NCI-H524 treated with DMSO at 0.1 percent for 48 hours (cell line): ENCODE results near the gene FLT3.
"Not testable (repeated sequence)": the region's sequence is repeated elsewhere in the genome, so short reads cannot be mapped to it uniquely, and the experiment has no call there.

ENCODE experiments used
- DNase-seq: peaks from one replicate; lab custom pipeline; 2025; lab: John Stamatoyannopoulos, UW

FLT3 gene

DNA sequence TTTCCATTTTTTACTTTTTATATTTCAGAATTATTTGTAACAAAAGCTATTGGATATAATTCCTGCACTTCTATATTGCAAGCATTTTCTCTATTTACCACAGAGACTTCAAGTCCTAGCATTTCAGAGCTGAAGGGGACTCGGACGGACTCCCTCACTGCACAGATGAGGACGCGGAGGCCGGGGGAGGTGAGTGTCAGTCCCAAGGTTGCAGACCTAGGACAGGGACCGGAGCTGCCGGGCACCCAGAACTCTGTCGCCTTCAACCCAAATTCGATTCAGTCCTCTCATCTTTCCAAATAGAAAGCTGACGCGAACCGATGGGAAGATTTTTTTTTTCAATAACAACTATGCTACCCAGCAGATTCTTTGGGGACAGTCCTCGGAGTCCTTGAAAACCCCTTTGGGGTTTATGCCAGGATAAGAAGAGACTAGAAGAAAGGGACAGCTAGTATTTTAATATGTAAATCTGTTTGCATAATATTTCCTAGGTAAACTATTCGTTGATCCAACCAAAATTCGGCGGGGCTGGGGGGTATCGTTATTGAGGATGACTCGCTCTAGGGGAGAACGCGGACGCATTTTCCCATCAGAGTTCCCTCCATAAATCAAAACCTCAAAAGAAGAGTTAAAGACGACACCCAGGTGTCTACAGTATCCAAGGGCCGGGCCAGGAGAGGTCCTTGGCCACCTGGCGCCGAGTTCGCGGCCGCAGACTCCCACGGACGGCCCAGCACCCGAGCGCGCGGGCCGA lies 803 bp downstream of the FLT3 start:
- DNase-seq: no peak

DNA sequence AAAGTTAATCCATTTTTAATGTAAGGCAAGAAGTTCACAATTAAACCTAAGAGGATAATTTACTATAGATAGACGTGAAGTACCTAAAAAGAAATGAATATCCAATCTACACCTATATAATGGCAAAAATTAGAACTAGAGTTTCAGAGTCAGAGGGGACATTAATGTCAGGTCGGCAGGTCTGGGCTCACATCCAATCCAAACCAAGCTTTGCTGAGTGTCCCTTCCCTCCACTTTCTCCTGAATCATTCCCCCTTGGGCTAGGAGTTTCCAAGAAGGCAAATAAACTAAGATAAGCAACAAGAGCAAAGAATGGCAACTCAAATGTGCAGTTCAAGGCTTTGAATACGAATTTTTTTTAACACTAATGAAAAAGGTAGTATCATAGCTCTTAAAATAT lies 2.9 kb downstream of the FLT3 start:
- DNase-seq: no peak

GRCh38 chr13:28094306-28094705 lies 6.1 kb downstream of the FLT3 start:
- DNase-seq: no peak

- no peak for DNase-seq
Observed at GRCh38 chr13:28093881-28094280, 6.5 kb downstream of the FLT3 start.

DNA sequence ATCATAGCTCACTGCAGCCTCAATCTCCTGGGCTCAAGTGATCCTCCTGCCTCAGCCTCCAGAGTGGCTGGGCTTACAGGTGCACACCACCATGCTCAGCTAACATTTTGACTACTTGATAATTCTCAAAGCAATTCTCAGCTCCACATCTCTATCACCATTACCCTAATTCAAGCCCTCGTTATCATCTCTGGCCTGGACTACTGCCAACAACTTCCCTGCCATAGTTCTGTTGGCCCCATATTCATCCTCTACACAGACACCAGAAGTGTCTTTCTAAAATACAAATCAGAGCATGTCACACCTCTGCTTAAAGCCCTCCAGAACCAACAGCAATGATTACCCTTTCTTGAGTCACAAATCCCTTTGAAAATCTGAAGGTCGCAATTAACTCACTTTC lies 7.9 kb downstream of the FLT3 start:
- no peak for DNase-seq

DNA sequence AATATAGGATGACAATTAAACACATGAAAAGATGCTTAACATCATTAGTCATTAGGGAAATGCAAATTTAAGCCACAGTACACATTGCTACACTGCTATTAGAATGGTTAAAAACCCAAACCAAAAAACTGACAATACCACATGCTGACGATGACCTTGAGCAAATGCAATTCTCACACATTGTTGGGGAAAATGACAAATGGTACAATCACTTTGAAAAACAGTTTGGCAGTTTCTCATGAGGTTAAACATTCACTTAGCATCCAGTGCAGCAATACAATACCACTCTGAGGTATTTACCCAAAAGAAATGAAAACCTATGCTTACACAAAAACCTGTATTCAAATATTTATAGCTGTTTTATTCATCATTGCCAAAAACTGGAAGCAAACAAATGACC lies 11.3 kb downstream of the FLT3 start:
- no peak for DNase-seq

GRCh38 chr13:28077820-28078219 lies 22.6 kb downstream of the FLT3 start:
- DNase-seq: not testable (repeated sequence)

GRCh38 chr13:28077231-28077630 lies 23.1 kb downstream of the FLT3 start:
- no peak for DNase-seq

DNA sequence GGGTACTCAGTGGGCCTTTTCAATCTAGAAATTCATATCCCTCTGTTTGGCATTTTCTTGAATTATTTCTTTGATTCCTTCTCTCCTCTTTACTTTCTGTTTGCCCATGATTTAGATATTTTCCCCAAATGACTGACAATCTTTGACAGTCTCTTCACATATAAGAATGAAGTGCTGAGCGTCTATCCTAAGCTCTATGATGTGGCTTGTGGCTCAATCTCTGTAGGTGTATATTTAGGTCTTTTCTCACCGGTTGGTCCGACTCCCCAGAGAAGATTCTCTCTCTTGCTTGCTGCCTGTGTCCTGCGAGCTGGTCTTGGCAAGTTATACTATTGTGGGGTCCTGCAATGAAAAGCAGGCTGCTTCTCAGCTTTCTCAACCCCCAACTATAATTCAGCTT lies 29.0 kb downstream of the FLT3 start:
- no peak for DNase-seq

DNA sequence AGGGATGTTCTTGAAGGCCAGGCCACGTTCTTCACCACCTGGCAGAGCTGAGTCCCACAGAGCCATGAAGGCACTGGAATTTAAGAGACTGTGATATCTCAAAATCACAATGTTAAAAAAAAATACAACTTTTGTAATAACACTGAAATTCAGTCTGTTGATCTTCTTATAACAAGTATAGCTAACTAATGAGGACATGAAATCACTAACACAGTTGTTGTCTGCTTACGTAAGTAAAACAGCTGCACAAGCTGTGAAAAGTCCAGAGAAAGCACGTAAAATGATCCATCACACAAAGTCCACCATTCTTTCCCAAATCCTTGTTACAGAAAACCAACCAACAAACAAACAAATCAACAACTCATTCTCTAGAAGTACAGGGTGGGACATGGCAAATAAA lies 32.9 kb downstream of the FLT3 start:
- DNase-seq: no peak

DNA sequence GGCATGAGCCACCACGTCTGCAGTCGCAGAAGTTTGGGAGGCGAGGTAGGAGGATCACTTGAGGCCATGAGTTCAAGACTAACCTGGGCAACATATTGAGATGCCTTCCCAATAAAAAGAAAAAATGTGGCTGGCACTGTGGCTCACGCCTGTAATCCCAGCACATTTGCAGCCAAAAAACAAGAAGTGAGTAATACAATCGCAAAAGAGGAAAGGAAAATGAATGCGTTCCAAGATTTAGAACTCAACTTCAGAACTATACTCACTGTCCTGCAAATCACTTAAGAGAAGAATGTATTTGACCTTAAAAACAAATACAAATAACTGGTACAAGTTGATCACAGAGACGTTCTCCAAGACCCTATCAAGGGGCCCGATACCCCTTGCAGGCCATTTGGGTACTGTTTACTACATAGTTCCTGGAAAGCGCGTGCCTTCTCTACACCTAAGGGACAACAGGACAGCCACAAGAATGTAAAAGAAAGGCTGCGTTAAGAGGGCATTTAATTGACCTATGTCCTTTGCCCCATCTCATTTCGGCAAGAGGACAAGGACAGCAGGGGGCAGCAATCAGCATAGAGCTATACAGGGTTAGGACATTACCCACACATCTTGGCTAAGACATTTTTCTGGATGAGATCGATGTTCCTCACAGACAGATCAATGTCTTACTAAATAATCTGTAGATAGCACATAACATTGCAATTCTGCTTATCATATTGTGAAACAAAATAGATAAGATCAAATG lies 41.3 kb downstream of the FLT3 start:
- DNase-seq: peak; percentile 10

DNA sequence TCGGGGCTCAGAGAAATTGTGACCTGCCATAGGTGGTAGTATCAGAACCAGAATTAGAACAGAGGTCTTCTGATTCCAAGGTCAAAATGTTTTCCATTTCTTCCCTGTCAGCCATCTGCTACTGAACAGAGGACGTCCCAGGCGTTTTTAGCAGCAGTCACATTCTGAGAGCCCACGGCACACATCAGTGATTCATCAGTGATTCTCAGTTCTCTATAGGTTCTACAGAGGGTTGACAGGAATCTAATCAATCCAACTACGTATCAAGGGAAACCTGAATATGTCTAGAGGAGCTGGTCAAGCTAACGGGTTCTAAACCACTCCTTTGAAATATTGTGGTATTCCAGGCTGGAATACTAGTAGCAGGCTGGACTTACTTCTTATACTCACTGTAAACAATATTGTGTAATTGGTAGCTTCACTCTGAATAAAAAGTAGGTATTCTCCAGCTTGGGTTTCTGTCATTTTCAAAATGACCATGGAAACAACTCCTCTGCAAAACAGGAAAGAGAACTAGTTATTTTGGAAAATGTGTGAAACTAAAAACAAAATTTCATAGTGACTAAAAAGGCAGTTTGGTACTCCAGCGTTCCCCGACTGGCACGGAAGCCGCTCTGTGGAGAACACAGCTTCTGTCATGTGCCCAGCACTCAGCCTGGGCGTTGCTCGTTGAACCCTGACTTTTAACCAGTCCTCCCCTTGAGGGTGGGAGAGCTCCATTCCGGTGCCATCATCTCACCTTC lies 43.2 kb downstream of the FLT3 start:
- no peak for DNase-seq

GRCh38 chr13:28056426-28056825 lies 44.0 kb downstream of the FLT3 start:
- no peak for DNase-seq

DNA sequence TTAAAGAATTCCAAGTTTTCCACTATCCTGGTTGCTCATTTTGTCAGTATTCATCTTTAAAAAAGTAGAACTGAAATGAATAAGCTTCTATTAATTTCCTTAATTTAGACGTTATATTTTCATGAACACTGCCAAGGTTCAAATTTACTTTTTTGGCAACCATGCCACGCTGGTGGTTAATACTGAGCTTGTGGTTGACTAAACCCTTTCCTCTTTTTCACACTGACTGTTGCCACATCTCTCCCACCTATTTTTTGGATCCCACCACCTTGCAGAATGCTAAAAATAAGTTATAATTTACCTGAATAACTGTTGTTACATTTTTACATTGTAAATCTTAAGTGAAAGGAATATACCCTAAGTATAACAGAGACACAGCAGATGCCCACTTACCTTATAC lies 45.0 kb downstream of the FLT3 start:
- DNase-seq: no peak

DNA sequence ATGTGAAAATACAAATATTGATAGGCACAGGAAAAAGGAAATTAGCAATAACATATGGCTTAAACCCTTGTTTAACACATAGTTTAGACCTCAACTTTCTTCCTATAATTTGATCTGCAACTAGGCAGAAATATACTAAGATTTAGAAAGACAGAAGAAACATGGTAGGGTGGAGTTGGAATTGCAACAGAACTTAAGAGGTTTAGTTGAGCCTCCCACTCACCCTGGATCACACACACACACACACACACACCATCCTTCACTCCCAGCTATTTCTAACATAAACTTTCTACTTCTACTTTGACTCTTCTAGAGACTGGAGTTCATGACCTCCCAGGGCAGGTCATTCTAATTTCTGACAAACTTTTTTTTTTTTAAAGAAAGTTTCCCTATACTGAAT lies 47.4 kb downstream of the FLT3 start:
- no peak for DNase-seq

DNA sequence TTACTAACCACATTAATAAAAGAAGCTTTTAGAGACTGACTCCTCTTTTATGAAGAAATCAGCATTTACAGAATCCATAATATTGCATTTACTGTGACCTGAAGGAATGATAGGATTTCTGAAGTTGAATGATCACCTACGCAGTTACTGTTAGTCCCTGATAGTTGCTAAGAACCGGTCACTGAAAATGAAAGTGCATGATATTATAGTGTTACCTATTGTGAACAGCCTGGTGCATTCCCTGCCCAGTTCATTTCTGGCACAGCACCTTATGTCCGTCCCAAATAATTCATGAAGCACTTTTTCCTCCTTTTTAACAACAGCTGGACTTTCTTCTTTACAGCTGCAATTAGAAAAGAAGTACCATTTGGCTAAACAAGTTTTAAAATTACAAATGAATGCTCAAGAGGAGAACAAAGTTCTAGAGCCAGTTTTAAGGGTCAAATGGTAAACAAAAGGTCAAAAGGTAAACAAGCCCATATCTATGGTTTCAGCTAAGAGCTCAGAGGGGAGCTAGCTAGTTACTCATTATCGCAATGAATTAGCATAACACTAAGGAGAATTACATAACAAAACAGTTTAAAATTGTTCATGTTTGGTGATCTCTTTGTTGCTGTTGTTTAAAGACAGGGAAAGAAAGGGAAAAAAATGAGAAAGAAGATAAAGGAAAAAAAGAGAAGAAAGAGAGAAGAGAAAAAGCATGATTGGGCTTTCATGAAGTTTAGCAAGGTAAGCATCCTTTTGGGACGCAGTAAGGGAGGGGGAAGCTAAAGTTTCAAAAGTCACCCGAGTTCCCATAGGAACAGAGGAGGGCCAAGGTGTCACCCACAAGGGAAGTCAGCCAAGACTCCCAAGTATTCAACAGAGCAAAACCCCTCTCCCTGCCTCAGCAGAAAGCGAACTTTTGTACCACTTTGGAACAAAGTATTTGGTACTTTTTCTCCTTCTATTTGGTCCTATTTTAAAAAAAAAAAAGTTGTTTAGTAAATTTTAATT lies 50.2 kb downstream of the FLT3 start:
- DNase-seq: no peak

DNA sequence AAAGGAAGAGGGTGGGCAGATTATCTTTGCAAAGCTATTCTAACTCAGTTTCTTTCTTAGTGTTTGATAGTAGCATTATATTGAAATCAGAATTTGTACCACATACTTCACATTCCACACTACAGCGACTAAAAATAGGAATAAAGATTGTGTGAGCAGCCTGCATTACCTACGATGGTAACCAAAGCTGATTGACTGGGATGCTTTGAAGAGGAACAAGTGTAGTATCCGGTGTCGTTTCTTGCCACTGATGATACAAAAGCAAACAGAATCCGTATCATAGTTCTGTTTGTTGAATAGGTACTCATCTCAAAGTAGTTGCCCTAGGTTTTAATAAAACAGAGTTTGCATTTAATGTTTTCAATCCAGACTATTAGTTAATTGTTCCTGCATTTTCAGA lies 51.2 kb downstream of the FLT3 start:
- no peak for DNase-seq

DNA sequence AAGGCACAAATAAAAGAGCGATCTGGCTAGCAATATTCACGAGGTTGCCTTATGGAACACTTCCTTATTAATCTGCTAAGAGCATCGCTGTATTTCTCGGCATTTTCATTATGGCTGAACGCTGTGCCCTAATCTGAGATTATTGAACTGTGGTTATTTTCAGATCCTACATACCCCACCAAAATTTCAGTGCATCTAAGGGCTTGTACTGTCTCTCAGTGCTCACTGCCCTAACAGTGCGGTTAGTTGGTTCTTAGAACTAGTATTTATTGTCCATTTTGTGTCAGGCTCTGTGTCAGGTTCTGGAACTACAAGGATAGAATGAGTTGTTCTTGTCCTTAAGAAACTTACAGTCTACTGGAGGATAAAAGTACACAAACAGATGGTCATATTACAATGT lies 51.6 kb downstream of the FLT3 start:
- no peak for DNase-seq

GRCh38 chr13:28047757-28048388 lies 52.5 kb downstream of the FLT3 start:
- no peak for DNase-seq

GRCh38 chr13:28046981-28047380 lies 53.4 kb downstream of the FLT3 start:
- no peak for DNase-seq

DNA sequence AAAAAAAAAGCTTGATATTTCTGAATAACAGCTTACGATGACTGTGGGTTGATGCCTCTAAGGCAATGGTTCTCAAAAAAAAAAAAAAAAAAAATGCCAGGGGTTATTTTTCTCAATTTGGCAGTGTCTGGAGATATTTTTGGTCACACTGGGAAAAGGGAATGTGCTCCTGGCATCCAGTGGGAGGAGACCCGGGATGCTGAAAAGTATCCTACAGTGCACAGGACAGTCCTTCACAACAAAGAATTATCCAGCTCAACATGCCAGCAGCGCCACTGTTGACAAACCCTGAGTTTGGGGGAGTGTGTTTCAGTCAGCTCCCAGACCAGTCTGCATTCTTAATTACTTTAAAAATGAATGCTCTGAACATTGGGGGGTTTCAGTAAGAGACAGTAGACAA lies 54.5 kb downstream of the FLT3 start:
- no peak for DNase-seq
